NT2/D1 (cell line): ENCODE data around the gene P2RX1.

Source experiments
- YY1 ChIP-seq: IDR thresholded peaks from 2 replicates; pipeline ENCODE4 v1.6.1; 2011; ENCODE audit not compliant: insufficient read length, insufficient read depth
- ZNF274 ChIP-seq: IDR thresholded peaks from 2 replicates; pipeline ENCODE4 v1.6.1; 2011; ENCODE audit warnings: mild to moderate bottlenecking, low read depth, low read length

DNA sequence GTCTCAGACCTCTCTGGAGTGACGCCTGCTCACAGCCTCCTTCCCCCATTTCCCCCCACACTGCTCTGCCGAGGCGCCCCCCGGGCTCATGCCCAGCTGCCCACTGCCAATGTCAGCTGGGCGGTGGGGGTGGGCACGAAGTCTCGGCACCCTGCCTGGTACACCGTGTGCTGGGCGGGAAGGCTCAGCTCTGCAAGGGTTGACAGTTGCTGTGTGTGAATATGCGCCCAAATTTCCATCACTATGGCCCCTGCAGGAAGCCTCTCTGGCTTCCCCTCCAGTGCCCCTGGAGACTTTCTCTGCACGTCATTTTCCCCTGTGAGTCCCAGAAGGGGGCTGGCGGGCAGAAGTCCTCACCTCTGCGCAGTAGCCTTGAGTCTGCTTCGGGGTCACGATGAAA lies 11.8 kb downstream of the P2RX1 start:
- TF ChIP-seq YY1 (no peak), ZNF274 (no peak)
